Keratinocyte (primary cell): ENCODE measurements around the gene SPEF1. TPM values are rescaled to one million over a fixed set of nuclear protein-coding genes. Genes with fewer than 3 reads are reported as not detected.

Experiments
- DNase-seq: peaks from one replicate; pipeline ENCODE4 v3.0.0-alpha.2; 2011; ENCODE audit warnings: low read depth, missing footprints, low spot score
- FAIRE-seq: peaks from 2 replicates; lab custom pipeline; 2011; peaks lifted over from hg19 to GRCh38; lab: Jason Lieb, UNC
- H2AFZ ChIP-seq: 2 replicates; pipeline ENCODE4 v1.6.0; 2012; ENCODE audit warnings: low read length, control low read depth, inconsistent platforms; ENCODE audit not compliant: control insufficient read depth
- H3K27ac ChIP-seq: 2 replicates; pipeline ENCODE4 v1.5.1; 2011; ENCODE audit warnings: low read length; ENCODE audit not compliant: control insufficient read depth, insufficient read depth
- H3K27me3 ChIP-seq: 3 replicates; pipeline ENCODE4 v1.6.0; 2011; ENCODE audit warnings: low read length; ENCODE audit not compliant: control insufficient read depth, insufficient read depth; ENCODE audit errors: extremely low read depth
- H3K36me3 ChIP-seq, 2 experiments: 2 replicates in 1 of 2; 3 replicates in 1 of 2; pipeline ENCODE4 v1.5.1; 2011; ENCODE audit warnings: low read length in 2 of 2, mild to moderate bottlenecking in 1 of 2; ENCODE audit not compliant: control insufficient read depth in 2 of 2, insufficient read depth in 2 of 2; ENCODE audit errors: extremely low read depth in 1 of 2
- H3K4me1 ChIP-seq: 3 replicates; pipeline ENCODE4 v1.5.1; 2011; ENCODE audit warnings: low read length; ENCODE audit not compliant: control insufficient read depth, insufficient read depth; ENCODE audit errors: extremely low read depth
- H3K4me2 ChIP-seq: 3 replicates; pipeline ENCODE4 v1.6.0; 2011; ENCODE audit warnings: low read depth, low read length; ENCODE audit not compliant: control insufficient read depth, insufficient read depth; ENCODE audit errors: extremely low read depth
- H3K4me3 ChIP-seq, 3 experiments: fragments of 200-600 bp in 1 of 3; sonication (generic) in 1 of 3; 2 replicates in 2 of 3; 3 replicates in 1 of 3; pipeline ENCODE4 v1.5.1; 2011 to 2016; ENCODE audit warnings: low read length in 3 of 3, mild to moderate bottlenecking in 3 of 3, control low read depth in 2 of 3, inconsistent platforms in 1 of 3, low read depth in 1 of 3, mixed read lengths in 1 of 3, mixed run types in 1 of 3, moderate library complexity in 1 of 3; ENCODE audit not compliant: control insufficient read depth in 2 of 3, insufficient read depth in 2 of 3; ENCODE audit errors: extremely low read depth in 1 of 3
- H3K79me2 ChIP-seq: 2 replicates; pipeline ENCODE4 v1.6.0; 2012; ENCODE audit warnings: low read length; ENCODE audit not compliant: control insufficient read depth, insufficient read depth
- H3K9ac ChIP-seq: 3 replicates; pipeline ENCODE4 v1.6.0; 2011; ENCODE audit warnings: low read length; ENCODE audit not compliant: control insufficient read depth, insufficient read depth; ENCODE audit errors: extremely low read depth
- H3K9me1 ChIP-seq: 3 replicates; pipeline ENCODE4 v1.6.0; 2011; ENCODE audit warnings: low read length; ENCODE audit not compliant: control insufficient read depth, insufficient read depth; ENCODE audit errors: extremely low read depth
- H3K9me3 ChIP-seq: 2 replicates; pipeline ENCODE4 v1.5.1; 2012; ENCODE audit warnings: low read depth, low read length; ENCODE audit not compliant: control insufficient read depth
- H4K20me1 ChIP-seq: 3 replicates; pipeline ENCODE4 v1.6.0; 2011; ENCODE audit warnings: low read length; ENCODE audit not compliant: control insufficient read depth, insufficient read depth; ENCODE audit errors: extremely low read depth
- CTCF ChIP-seq, 3 experiments: IDR thresholded peaks in 1 of 3; conservative IDR thresholded peaks in 1 of 3; optimal IDR thresholded peaks in 1 of 3; 2 replicates in 2 of 3; 3 replicates in 1 of 3; pipeline versions ENCODE3 to v1.5.1; 2011; ENCODE audit warnings: low read length in 3 of 3, mild to moderate bottlenecking in 3 of 3, moderate library complexity in 2 of 3, control low read depth in 1 of 3, inconsistent platforms in 1 of 3; ENCODE audit not compliant: insufficient read depth in 2 of 3; ENCODE audit errors: extremely low read depth in 1 of 3
- EZH2 ChIP-seq: IDR thresholded peaks from one replicate; pipeline ENCODE4 v1.6.1; 2012; ENCODE audit warnings: inconsistent platforms, mild to moderate bottlenecking, low read length, moderate library complexity
- dilution Hi-C: fragments of 300-500 bp; cut with MboI; formaldehyde crosslinking; loops from one replicate; pipeline ENCODE4 v1.7.0; 2020; ENCODE audit warnings: low sequenced_read_pairs; ENCODE audit not compliant: extremely low pct_ligation_motif_present
- polyA plus RNA-seq, 5 experiments: library from polyadenylated mRNA; depleted of rRNA in 3 of 5; stranded (reverse) in 3 of 5; stranded (forward) in 1 of 5; unstranded in 1 of 5; fragments of >200 nt; gene quantifications; 1 replicate in 1 of 5; 2 replicates in 3 of 5; 3 replicates in 1 of 5; pipeline versions ENCODE4 v1.2.1 to v1.2.3, GENCODE V29; 2011 to 2012; ENCODE audit warnings: missing spikeins in 2 of 5, low read depth in 1 of 5, low replicate concordance in 1 of 5

The SPEF1 gene
- polyA plus RNA-seq, 1 donor (not counting 4 experiments of a cell fraction or from before 2014, with no cell fraction given): 0.07 TPM

GRCh38 chr20:3784863-3785239, 3.6 kb upstream of the SPEF1 start:
- Histone ChIP-seq H3K9ac (peak overlapping the region; percentile 77), H4K20me1 (peaks cover 21% of the 10 kb centered on the region), H3K9me3 (no peaks in the 10 kb centered on the region), H3K9me1 (peaks cover 4% of the 10 kb centered on the region), H3K4me1 (peaks cover 37% of the 10 kb centered on the region), H3K79me2 (peaks cover 31% of the 10 kb centered on the region), H3K27ac (no peak overlapping the region), H3K4me2 (peak overlapping the region; percentile 91), H2AFZ (no peak overlapping the region), H3K27me3 (no peaks in the 10 kb centered on the region), H3K36me3 (peaks cover 0 to 9% of the 10 kb centered on the region in 2 experiments), H3K4me3 (peak overlapping the region; percentile 43 to 77 (median 75))
- dilution Hi-C loops: no loop called here
- no peak for FAIRE-seq
- TF ChIP-seq EZH2: no peak
- no peak for TF ChIP-seq CTCF (optimal IDR thresholded peaks at IDR 0.05 in 1 of 3, IDR thresholded peaks at IDR 0.05 in 1 of 3, conservative IDR thresholded peaks at IDR 0.05 in 1 of 3; ENCODE audit: extremely low read depth in 1 of 3, insufficient read depth in 2 of 3, low read length in 3 of 3)
- no peak for DNase-seq

GRCh38 chr20:3784216-3784853, 3.1 kb upstream of the SPEF1 start:
- H3K9me1 ChIP-seq: peaks cover 4% of the 10 kb centered on the region
- peak overlapping the region; percentile 91 for H3K4me2 ChIP-seq
- H3K79me2 ChIP-seq: peaks cover 31% of the 10 kb centered on the region
- no peak overlapping the region for H3K27ac ChIP-seq
- H2AFZ ChIP-seq: no peak overlapping the region
- dilution Hi-C loops: no loop called here
- no peaks in the 10 kb centered on the region for H3K9me3 ChIP-seq
- H4K20me1 ChIP-seq: peaks cover 21% of the 10 kb centered on the region
- TF ChIP-seq EZH2 (no peak), CTCF (optimal IDR thresholded peaks at IDR 0.05 in 1 of 3, IDR thresholded peaks at IDR 0.05 in 1 of 3, conservative IDR thresholded peaks at IDR 0.05 in 1 of 3; ENCODE audit: extremely low read depth in 1 of 3, insufficient read depth in 2 of 3, low read length in 3 of 3) (no peak)
- no peaks in the 10 kb centered on the region for H3K27me3 ChIP-seq
- peak overlapping the region in 2 of 3 experiments; percentile 75 to 77 for H3K4me3 ChIP-seq
- peaks cover 0 to 9% of the 10 kb centered on the region in 2 experiments for H3K36me3 ChIP-seq
- DNase-seq: no peak
- peaks cover 37% of the 10 kb centered on the region for H3K4me1 ChIP-seq
- FAIRE-seq: peak; percentile 64
- no peak overlapping the region for H3K9ac ChIP-seq
